Activated naive CD4-positive, alpha-beta T cell treated with anti-CD3 and anti-CD28 coated beads, Interleukin-2, amount 50 U/mL, for 72 hours (primary cell): ENCODE results near the gene ZBTB25. TPM values are rescaled to one million over a fixed set of nuclear protein-coding genes. Genes with fewer than 3 reads are reported as not detected.

Experiments
- ATAC-seq, 2 donors: fragments of 150-1000 bp; cut with Tn5 transposase; 2 replicates each; pipeline ENCODE4 v1.10.0; 2021; ENCODE audit warnings: mild to moderate bottlenecking in 2 of 2, moderate library complexity in 2 of 2
- DNase-seq, 2 donors: peaks; one replicate each; pipeline ENCODE4 v3.0.0; 2021 to 2022; ENCODE audit warnings: low spot score in 2 of 2
- H3K27ac Mint-ChIP-seq, 2 donors: one replicate each; pipeline ENCODE4 v1.8.0; 2022; ENCODE audit warnings: mild to moderate bottlenecking in 2 of 2, mixed read lengths in 2 of 2
- H3K36me3 Mint-ChIP-seq, 2 donors: one replicate each; pipeline ENCODE4 v1.8.0; 2022; ENCODE audit warnings: mixed read lengths in 2 of 2
- H3K9me3 Mint-ChIP-seq, 2 donors: one replicate each; pipeline ENCODE4 v1.8.0; 2022; ENCODE audit warnings: mixed read lengths in 2 of 2
- total RNA-seq, 2 donors: library from RNA; stranded (reverse); gene quantifications; one replicate each; pipeline ENCODE4 v1.2.3, GENCODE V29; 2022

Gene ZBTB25
- total RNA-seq, 2 donors from 2014 or later, result 38.1 to 50.7 TPM

DNA sequence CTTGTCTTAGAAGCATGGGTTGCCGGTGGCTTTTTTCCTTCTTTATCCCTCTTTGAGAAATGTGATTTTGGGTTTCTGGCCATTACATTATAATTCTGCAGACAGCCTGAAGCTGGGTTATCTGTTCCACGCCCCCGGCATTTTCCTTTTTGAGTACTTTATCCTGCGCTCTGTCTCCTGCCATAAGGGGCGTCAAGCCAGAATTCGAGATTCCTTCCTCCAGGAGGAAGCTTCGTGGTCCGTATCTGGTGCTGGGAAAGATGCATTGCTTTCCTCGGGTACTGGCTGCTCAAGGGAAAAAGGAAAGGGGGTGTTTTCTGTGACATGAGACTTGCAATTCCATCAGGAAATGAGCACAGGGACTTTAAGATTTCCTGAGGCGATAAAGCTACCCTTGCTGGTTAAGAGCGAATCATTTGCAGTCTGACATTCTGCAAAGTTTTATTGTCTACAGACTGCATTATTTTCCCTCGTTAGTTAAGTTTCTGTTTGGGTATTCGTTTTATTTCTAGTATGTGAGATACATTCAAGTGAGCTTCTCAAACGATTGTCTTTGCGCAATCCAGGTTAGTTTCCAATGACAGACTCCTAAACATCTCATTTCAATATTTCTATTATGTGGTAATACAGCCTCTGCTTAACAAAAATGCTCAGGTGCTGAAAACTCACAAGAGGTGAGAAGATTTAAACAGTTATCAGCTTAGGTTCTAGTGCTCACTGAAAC is 37.6 kb downstream of the ZBTB25 start:
- no peak for ATAC-seq

DNA sequence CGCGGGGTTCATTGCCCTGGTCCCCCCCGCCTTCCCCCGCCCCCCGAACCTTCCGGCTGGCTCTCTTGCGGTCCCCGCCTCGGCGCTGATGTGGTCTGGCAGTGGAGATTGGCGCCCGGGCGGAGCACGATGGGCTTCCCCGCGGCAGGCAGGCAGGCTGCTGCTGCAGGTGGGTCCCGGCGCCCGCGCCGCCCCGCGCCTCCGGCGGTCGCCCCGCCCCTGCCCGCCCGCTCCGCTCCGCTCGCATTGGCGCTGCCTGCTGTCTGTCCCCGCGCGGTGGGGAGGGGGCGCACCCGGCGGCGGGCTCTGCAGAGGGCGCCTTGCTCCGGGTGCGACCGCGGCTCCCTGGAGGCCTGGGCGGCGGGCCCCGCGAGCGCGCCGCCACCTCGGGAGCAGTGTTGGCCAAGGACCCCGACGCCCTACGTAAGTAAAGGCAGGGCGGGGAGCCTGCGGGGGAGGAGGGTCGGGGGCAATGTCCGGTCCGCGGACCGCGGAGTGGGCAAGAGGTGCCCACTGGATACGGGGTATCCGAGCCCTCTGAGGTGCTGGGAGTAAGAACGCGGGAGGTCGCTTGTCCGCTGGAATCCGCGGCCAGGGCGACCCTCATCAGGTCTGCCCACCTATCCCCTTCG is 38.3 kb downstream of the ZBTB25 start, which contains the start of gene AKAP5:
TSS of gene AKAP5 (plus strand) at position 309 of the 632 bp plus-strand sequence. CDS start 2,896 bp downstream, outside the sequence.
- Mint-ChIP-seq H3K27ac (peak within 1 kb of the TSS; percentile 46 to 75), H3K36me3 (peaks cover 4 to 6% of the 10 kb centered on the region in 2 donors), H3K9me3 (no peaks in the 10 kb centered on the region)
- ATAC-seq, result peak; percentile 87 to 92
- peak; percentile 56 to 66 for DNase-seq

More for the DNA sequence above, 37.6 kb downstream of the ZBTB25 start:
- Mint-ChIP-seq H3K36me3 (peaks cover 3% of the 10 kb centered on the region in 2 donors), H3K27ac (peak overlapping the region; percentile 33 to 46), H3K9me3 (no peaks in the 10 kb centered on the region)
- no peak for DNase-seq

DNA sequence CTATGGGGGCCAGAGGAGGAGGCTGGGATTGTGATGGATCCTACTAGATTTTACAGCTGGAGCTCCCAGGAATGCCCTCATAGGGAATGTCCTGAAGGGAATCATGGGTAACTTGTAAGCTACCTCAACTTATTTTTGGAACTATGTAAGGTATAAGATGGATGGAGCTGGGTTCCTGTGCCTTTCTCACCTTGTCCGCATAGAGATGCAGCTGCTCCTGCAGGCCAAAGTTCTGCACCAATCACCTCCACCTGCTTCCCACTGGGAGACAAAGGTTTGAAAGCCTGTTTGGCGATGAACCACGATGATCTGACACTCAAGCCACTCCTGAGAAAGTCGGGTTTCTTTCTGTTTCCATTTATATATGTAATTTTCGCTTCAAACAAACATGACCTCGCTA is 39.0 kb downstream of the ZBTB25 start:
- DNase-seq (no peak), ATAC-seq (peak in 1 of 2 donors; percentile 1)
- Mint-ChIP-seq H3K36me3 (peaks cover 4 to 12% of the 10 kb centered on the region in 2 donors), H3K9me3 (no peaks in the 10 kb centered on the region), H3K27ac (peak overlapping the region; percentile 35 to 75)

DNA sequence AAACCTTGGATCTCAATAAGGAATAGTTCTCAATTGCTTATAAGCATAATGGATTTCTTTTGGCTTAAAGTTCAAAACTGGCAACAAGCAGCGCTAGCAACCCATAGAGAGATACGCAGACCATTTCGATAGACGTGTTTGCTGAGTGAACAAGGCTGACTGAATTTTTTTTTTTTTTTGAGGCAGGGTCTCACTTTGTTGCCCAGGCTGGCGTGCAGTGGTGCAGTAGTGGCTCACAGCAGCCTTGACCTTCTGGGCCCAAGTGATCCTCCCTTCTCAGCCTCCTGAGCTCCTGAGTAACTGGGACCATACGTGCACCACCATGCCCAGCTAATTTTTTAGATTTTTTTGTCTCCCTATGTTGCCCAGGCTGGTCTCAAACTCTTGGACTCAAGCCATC is 39.8 kb downstream of the ZBTB25 start:
- no peaks in the 10 kb centered on the region for H3K9me3 Mint-ChIP-seq
- no peak for ATAC-seq
- H3K27ac Mint-ChIP-seq, result no peak overlapping the region
- DNase-seq, result no peak
- H3K36me3 Mint-ChIP-seq, result peaks cover 7 to 19% of the 10 kb centered on the region in 2 donors

DNA sequence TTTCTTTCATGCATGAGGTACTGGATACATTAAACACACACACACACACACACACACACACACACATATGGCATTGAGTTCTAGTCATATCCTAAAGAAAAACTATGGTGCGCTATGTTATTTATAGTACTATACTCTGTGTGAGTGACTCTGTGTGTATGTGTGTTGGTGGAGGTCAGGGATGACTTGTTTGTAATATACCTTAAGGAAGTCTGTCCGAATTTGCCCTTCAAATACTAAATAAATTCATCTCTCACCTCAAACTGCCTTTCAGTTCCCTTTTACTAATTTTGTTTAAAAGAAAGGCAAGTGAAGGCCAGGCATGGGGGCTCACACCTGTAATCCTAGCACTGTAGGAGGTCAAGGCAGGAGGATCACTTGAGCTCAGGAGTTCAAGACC is 40.4 kb downstream of the ZBTB25 start:
- ATAC-seq (no peak), DNase-seq (no peak)
- Mint-ChIP-seq H3K27ac (no peak overlapping the region), H3K36me3 (peaks cover 14 to 26% of the 10 kb centered on the region in 2 donors), H3K9me3 (no peaks in the 10 kb centered on the region)

DNA sequence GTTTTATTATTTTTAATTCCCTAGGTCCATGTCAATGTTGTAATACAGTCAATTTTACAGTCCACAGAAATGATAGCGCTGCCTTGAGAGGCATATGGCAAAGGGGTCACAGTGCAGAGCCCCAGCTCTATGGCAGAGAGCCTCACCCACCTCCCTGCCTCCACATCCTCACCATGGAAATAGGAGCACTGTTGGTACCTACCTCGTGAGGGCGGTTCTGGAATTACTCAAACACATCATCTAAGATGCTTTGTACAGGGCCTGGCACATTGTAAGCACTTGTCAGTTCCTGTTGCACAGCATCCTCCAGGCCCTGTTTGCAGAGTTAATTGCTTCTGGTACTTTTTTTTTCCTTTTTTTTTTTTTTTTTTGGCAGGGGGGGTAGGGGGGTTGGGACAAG is 42.4 kb downstream of the ZBTB25 start:
- ATAC-seq, result no peak
- H3K36me3 Mint-ChIP-seq, result peaks cover 15 to 35% of the 10 kb centered on the region in 2 donors
- H3K9me3 Mint-ChIP-seq, result no peaks in the 10 kb centered on the region
- H3K27ac Mint-ChIP-seq, result peak overlapping the region in 1 of 2 donors; percentile 42
- no peak for DNase-seq

DNA sequence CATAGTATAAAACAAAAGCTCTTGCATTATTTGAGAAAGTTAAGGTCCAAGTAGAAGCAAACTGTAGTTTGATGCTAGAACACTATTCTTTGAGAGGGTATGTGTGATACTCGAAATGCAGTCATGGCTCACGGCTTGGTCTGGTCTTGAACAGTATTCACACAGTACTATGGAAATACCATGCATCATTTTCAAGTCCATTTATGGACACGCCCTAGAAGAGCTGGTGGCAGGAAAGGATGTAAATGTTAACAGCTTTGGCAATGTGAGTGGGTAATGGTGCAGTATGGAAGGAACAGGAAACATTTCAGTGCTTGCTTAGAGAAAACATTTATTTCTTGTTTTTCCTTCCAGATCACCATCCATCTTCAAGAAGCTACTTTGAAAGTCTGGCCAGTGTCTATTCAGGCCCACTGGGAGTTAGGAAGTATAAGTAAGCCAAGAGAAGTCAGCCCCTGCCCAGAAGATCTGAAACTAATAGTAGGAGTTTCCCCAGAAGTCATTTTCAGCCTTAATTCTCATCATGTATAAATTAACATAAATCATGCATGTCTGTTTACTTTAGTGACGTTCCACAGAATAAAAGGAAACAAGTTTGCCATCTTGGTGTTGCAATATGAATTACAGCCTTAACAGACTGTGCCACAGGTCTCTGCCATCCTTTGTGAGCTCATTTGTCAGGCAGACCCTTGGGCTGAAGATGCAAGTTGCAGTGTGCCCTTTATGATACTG is 44.1 kb downstream of the ZBTB25 start:
- H3K9me3 Mint-ChIP-seq, result no peaks in the 10 kb centered on the region
- no peak for DNase-seq
- H3K27ac Mint-ChIP-seq, result no peak overlapping the region
- ATAC-seq, result no peak
- H3K36me3 Mint-ChIP-seq, result peaks cover 22 to 35% of the 10 kb centered on the region in 2 donors

DNA sequence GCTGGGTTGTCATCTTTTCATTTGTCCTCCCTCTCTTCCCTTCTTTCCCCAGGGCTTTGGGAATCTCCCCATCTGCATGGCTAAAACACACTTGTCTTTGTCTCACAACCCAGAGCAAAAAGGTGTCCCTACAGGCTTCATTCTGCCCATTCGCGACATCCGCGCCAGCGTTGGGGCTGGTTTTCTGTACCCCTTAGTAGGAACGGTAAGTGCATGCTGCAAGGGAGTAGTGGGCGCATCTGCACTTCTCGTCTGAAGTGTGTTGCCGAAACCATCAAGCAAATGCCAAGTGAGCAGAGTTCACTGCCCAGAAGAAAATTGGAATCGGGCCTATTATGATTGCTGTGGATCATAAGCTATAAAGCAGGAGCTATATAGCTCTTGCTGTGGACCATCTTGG is 49.0 kb downstream of the ZBTB25 start:
- no peak for DNase-seq
- H3K36me3 Mint-ChIP-seq, result peaks cover 23 to 40% of the 10 kb centered on the region in 2 donors
- H3K27ac Mint-ChIP-seq, result peak overlapping the region; percentile 64 to 66
- no peaks in the 10 kb centered on the region for H3K9me3 Mint-ChIP-seq
- ATAC-seq, result no peak

DNA sequence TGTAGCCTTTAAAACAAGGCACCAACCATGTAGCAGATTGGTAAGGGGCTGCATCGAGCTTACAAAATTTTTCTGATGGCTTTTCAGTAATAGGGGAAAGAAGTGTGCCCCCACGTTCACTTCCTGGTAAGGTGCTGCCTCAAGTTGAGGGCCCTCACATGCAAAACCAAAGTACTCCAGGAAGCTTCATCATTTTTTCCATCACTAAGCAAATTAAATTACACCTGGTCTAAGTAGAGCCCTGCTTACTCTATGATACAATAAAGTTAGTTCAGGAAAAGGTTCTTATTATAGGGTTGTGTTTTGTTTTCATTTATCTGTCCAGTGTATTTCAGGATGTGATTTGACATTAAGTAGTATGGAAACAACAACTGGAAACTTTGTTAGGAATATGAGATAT is 53.4 kb downstream of the ZBTB25 start:
- no peak for DNase-seq

DNA sequence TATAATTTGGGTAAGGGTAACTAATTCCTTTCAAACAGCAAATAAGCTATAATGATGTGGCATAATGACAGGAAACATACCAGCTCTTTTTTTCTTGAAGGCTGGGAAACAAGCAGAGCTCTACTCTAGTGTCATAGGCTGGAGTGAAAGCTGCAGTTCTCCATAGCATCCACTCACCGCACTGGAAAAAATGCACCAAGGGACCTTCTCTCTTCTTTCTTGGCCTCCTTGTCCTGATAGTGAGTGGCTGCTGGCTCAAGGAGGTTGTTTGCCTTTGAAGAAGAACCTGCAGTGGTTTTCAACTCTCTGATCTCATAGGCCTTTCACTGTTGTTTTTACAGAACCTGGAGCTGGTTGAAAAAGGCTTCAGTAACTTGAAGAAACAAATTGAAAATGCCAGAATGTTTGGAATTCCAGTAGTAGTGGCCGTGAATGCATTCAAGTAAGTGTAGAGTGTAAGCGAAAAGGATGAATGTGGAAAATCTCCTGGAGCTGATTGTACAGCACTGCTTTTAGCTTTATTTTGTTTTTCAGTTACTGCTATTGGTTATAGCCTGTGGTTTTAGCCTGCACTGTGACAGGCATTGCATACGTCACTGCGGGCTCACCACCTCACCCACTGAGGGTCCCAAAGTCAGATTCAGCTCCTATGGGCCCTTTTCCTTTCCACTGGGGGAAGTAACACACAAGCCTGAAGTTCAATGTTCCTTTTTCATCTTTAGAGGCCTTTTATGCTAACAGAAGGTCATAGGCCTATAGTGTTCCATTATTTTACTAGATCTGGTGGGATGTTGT is 55.6 kb downstream of the ZBTB25 start:
- ATAC-seq, result no peak
- Mint-ChIP-seq H3K36me3 (peaks cover 25 to 37% of the 10 kb centered on the region in 2 donors), H3K9me3 (no peaks in the 10 kb centered on the region), H3K27ac (peak overlapping the region in 1 of 2 donors; percentile 6)
- DNase-seq, result no peak

More for the DNA sequence above, 53.4 kb downstream of the ZBTB25 start:
- ATAC-seq, result peak; percentile 36 to 68
- H3K9me3 Mint-ChIP-seq, result no peaks in the 10 kb centered on the region
- peaks cover 16 to 21% of the 10 kb centered on the region in 2 donors for H3K36me3 Mint-ChIP-seq
- peak overlapping the region; percentile 77 to 90 for H3K27ac Mint-ChIP-seq

DNA sequence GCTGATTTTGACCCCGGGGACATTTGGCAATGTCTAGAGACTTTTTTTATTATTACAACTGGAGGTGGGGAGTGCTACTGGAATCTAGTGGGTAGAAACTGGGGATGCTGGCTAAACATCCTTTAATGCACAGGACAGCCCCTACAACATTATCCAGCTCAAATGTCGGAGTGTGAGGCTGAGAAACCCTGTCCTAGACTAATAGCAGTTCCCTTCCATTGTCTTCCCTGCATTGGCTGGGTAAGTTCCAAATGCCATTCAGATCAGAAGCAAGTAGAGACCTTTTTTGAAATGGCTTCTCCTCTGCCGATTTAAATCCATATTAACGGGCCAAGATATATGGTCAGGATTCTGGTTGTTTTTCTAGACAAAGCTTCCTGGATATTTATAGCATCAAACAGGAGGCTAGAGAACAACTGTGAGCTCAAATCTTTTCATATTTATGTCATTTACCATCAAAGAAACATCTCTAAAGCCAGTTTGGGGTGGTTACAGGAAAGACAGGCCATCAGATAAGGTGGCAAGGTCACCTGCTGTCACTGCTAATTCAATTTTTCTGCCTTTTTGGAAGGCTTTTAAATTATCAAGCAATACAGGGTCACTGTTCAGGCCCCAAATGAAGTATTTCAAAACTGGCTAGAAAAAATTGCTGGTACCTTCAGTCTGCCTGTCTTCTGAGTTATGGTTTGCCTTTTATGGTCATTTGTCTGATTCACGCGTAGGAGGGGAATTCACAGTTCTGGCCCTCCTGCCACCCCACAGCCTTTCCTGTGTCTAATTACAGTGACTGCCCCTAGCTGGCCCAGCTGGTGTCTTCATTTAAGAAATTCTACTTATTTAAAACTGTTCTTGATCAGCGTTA is 58.4 kb downstream of the ZBTB25 start:
- peaks cover 33 to 48% of the 10 kb centered on the region in 2 donors for H3K36me3 Mint-ChIP-seq
- no peaks in the 10 kb centered on the region for H3K9me3 Mint-ChIP-seq
- peak in 1 of 2 donors; percentile 26 for DNase-seq
- ATAC-seq, result peak; percentile 84 to 98
- H3K27ac Mint-ChIP-seq, result peak overlapping the region; percentile 75 to 95

DNA sequence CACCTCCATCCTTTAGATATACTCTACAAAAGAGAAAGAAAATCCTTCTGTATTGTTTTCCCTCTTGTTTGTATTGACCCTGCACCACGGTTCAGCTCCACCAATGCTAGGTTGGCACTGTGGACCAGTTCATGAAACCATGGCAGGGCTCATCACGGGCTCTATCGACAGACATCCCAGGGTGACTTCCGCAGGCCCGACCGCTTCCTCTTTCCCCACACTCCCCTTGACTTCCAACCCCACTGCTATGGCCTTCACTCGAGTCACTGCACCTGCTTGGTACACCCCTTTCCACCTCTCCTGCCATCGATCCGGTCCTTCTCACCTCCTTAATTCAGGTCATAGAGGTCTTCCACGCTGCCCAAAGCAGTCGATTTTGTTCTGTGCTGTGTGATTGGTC is 59.5 kb downstream of the ZBTB25 start:
- ATAC-seq, result no peak
- peaks cover 31 to 41% of the 10 kb centered on the region in 2 donors for H3K36me3 Mint-ChIP-seq
- peak overlapping the region; percentile 75 to 87 for H3K27ac Mint-ChIP-seq

DNA sequence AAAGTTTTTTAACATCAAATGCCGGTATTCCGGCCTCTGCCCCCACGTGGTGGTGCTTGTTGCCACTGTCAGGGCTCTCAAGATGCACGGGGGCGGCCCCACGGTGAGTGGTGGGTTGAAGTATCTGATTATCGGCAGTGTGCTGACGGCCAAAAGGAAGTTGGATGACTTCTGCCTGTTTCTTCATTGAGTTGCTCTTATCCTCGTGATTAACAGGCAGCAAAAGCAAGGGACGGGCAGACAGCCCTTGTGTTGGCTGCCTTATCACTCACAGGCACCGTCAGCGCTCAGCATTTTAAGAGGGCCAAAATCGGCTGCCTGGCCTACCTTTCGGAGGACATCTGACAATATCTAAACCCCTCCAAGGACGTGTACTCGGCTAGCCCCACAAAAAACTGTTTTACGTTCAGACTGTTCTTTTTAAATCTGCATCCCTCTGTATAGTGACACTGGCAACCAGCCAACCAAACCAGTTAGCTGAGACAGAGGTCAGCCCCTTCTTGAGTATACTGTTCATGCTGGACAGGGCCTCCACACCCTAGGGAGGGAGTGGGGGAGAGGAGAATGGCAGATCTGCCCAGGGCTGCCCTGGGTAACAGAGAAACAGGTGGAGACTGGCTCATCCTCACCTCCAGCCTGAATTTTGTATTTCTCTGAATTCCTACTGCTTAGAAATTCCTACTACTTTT is 61.2 kb downstream of the ZBTB25 start:
- H3K36me3 Mint-ChIP-seq, result peaks cover 34 to 53% of the 10 kb centered on the region in 2 donors
- ATAC-seq (no peak), DNase-seq (no peak)
- H3K9me3 Mint-ChIP-seq, result no peaks in the 10 kb centered on the region
- H3K27ac Mint-ChIP-seq, result peak overlapping the region in 1 of 2 donors; percentile 88

More for the DNA sequence above, 59.5 kb downstream of the ZBTB25 start:
- no peak for DNase-seq
- no peaks in the 10 kb centered on the region for H3K9me3 Mint-ChIP-seq

DNA sequence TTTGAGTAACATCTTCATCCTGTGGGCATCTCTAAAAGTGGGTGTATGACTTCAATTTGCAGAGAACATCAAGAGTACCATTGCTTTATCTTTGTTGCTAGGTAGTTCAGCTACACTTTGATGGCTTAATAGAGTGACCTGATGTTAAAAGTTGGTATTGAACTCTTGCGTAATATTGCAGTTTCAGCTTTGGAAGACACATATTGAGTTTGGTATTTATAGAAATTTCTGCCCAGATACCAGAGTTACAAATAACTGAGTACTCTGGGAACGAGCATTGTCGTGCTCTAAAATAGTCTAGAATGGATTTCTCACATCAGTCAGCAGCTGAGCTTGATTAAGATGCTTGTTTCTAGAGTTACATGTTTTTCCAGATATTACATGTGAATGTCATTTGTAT is 63.1 kb downstream of the ZBTB25 start:
- ATAC-seq, result no peak
- peak overlapping the region in 1 of 2 donors; percentile 50 for H3K27ac Mint-ChIP-seq
- H3K9me3 Mint-ChIP-seq, result no peaks in the 10 kb centered on the region
- H3K36me3 Mint-ChIP-seq, result peaks cover 36 to 58% of the 10 kb centered on the region in 2 donors
- no peak for DNase-seq

DNA sequence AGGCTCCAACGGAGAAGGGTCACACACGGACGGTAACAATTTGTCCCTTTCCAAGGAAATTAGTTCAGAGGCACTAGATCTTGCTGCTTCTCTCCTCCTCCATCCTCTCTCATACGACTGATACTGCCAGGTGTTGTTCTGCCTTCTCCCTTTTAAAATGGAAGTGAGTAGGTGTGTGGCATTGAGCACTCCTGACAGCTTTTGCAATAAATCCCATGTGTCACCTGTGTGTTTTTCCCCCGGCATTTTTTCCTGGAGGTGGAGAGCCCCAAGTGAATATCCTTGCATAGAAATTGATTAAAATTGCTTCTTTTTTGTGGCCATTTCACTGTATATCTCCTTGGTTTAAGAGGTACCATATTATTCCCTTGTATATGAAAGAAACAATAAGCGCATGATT is 64.5 kb downstream of the ZBTB25 start:
- no peak for DNase-seq
- peaks cover 36 to 46% of the 10 kb centered on the region in 2 donors for H3K36me3 Mint-ChIP-seq
- peak overlapping the region in 1 of 2 donors; percentile 3 for H3K27ac Mint-ChIP-seq
- H3K9me3 Mint-ChIP-seq, result no peaks in the 10 kb centered on the region
- ATAC-seq, result no peak
